Gastroesophageal sphincter (tissue), 3 donors: ENCODE measurements around the gene UQCC2.

Experiments
- POLR2A ChIP-seq, 2 donors: fragments of 450-650 bp; IDR thresholded peaks; one replicate each; pipeline ENCODE4 v1.6.1; 2017; ENCODE audit warnings: antibody characterized with exemption in 2 of 2, mild to moderate bottlenecking in 2 of 2, moderate library complexity in 1 of 2
- TF ChIP-seq, protein P1 (sequence below), 4 experiments: fragments of 200-600 bp in 2 of 4; fragments of 450-650 bp in 2 of 4; sonication (generic) in 1 of 4; IDR thresholded peaks; one replicate each; pipeline ENCODE4 v1.5.1; 2017 to 2019; ENCODE audit warnings: antibody characterized with exemption in 4 of 4, mild to moderate bottlenecking in 2 of 4, moderate library complexity in 2 of 4

DNA sequence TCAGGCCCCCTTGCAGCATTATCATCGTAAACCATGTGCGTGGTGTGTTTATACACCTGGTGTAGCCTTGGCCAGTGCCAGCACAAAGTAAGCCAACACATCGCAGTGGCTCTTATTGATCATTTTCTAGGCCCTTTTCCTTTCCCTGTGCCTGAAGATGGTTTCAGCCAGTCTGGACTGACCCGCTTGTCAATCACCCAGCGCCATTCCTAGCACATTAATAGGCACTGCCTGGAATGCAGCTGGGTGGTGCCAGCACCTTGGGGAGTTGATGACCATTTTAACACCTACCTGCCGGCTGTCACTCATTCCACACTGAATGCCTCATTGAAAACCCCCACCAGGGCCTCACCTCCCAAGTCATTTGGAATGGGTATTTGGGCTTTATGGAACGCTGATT lies 4.9 kb upstream of the UQCC2 start:
- TF ChIP-seq, protein P1, sequence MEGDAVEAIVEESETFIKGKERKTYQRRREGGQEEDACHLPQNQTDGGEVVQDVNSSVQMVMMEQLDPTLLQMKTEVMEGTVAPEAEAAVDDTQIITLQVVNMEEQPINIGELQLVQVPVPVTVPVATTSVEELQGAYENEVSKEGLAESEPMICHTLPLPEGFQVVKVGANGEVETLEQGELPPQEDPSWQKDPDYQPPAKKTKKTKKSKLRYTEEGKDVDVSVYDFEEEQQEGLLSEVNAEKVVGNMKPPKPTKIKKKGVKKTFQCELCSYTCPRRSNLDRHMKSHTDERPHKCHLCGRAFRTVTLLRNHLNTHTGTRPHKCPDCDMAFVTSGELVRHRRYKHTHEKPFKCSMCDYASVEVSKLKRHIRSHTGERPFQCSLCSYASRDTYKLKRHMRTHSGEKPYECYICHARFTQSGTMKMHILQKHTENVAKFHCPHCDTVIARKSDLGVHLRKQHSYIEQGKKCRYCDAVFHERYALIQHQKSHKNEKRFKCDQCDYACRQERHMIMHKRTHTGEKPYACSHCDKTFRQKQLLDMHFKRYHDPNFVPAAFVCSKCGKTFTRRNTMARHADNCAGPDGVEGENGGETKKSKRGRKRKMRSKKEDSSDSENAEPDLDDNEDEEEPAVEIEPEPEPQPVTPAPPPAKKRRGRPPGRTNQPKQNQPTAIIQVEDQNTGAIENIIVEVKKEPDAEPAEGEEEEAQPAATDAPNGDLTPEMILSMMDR (IDR thresholded peaks at IDR 0.05): no peak
- no peak for TF ChIP-seq POLR2A (IDR thresholded peaks at IDR 0.05)
